BE2C (cell line): ENCODE measurements around the gene MYH14.

Experiments used
- DNase-seq: peaks from one replicate; pipeline ENCODE4 v3.0.0-alpha.2; 2020
- H3K27me3 ChIP-seq: fragments of 250-450 bp; sonication (Bioruptor Pico); 2 replicates; pipeline ENCODE4 v1.5.1; 2020; ENCODE audit warnings: mild to moderate bottlenecking
- H3K36me3 ChIP-seq: fragments of 250-450 bp; sonication (Bioruptor Pico); 2 replicates; pipeline ENCODE4 v1.5.1; 2020; ENCODE audit warnings: mild to moderate bottlenecking
- H3K4me1 ChIP-seq: fragments of 250-450 bp; sonication (Bioruptor Pico); 2 replicates; pipeline ENCODE4 v1.5.1; 2020
- H3K4me3 ChIP-seq: 2 replicates; pipeline ENCODE4 v1.5.1; 2011; ENCODE audit warnings: low read depth, low read length
- H3K9me3 ChIP-seq: fragments of 250-450 bp; sonication (Bioruptor Pico); 2 replicates; pipeline ENCODE4 v1.5.1; 2020
- CTCF ChIP-seq: IDR thresholded peaks from 2 replicates; pipeline ENCODE4 v1.5.1; 2012; ENCODE audit warnings: mild to moderate bottlenecking, low read depth, low read length

MYH14 gene

GRCh38 chr19:50189331-50189730, 14.1 kb upstream of the MYH14 start:
- Histone ChIP-seq H3K27me3 (no peaks in the 10 kb centered on the region), H3K4me3 (no peak overlapping the region), H3K36me3 (no peaks in the 10 kb centered on the region), H3K9me3 (no peaks in the 10 kb centered on the region), H3K4me1 (no peaks in the 10 kb centered on the region)
- DNase-seq, result no peak
- TF ChIP-seq CTCF, result no peak

- TF ChIP-seq CTCF, result no peak
- no peaks in the 10 kb centered on the region for H3K4me1 ChIP-seq
- no peaks in the 10 kb centered on the region for H3K9me3 ChIP-seq
- no peaks in the 10 kb centered on the region for H3K36me3 ChIP-seq
- no peaks in the 10 kb centered on the region for H3K27me3 ChIP-seq
- no peak for DNase-seq
- no peak overlapping the region for H3K4me3 ChIP-seq
Observed at GRCh38 chr19:50190439-50190891, 13.0 kb upstream of the MYH14 start.

GRCh38 chr19:50191216-50191615, 12.2 kb upstream of the MYH14 start:
- H3K36me3 ChIP-seq, result no peaks in the 10 kb centered on the region
- no peaks in the 10 kb centered on the region for H3K27me3 ChIP-seq
- no peak for DNase-seq
- no peak overlapping the region for H3K4me3 ChIP-seq
- H3K9me3 ChIP-seq, result no peaks in the 10 kb centered on the region
- no peaks in the 10 kb centered on the region for H3K4me1 ChIP-seq
- TF ChIP-seq CTCF, result no peak

- DNase-seq, result no peak
- Histone ChIP-seq H3K4me3 (no peak overlapping the region), H3K9me3 (no peaks in the 10 kb centered on the region), H3K27me3 (no peaks in the 10 kb centered on the region), H3K4me1 (no peaks in the 10 kb centered on the region), H3K36me3 (no peaks in the 10 kb centered on the region)
- no peak for TF ChIP-seq CTCF
Observed at GRCh38 chr19:50192463-50193211, 10.8 kb upstream of the MYH14 start.

- TF ChIP-seq CTCF, result no peak
- H3K4me1 ChIP-seq, result no peaks in the 10 kb centered on the region
- H3K9me3 ChIP-seq, result no peaks in the 10 kb centered on the region
- no peaks in the 10 kb centered on the region for H3K36me3 ChIP-seq
- H3K27me3 ChIP-seq, result no peaks in the 10 kb centered on the region
- no peak overlapping the region for H3K4me3 ChIP-seq
- DNase-seq, result no peak
Observed at GRCh38 chr19:50195224-50195623, 8.2 kb upstream of the MYH14 start.

GRCh38 chr19:50196322-50196932, 7.0 kb upstream of the MYH14 start:
- TF ChIP-seq CTCF, result no peak
- Histone ChIP-seq H3K4me3 (no peak overlapping the region), H3K4me1 (no peaks in the 10 kb centered on the region), H3K36me3 (no peaks in the 10 kb centered on the region), H3K27me3 (no peaks in the 10 kb centered on the region), H3K9me3 (no peaks in the 10 kb centered on the region)
- no peak for DNase-seq
